ACC112 (cell line): ENCODE data around the gene DCBLD2.

Experiments
- H2AFZ ChIP-seq: fragments of 200-600 bp; sonication (generic); one replicate; pipeline ENCODE4 v1.6.0; 2017; ENCODE audit warnings: antibody characterized with exemption, low read length; ENCODE audit not compliant: unreplicated experiment
- H3K27ac ChIP-seq: fragments of 200-600 bp; sonication (generic); 2 replicates; pipeline ENCODE4 v1.5.1; 2014; ENCODE audit warnings: low read depth, mild to moderate bottlenecking, antibody characterized with exemption, low read length, moderate library complexity
- H3K27me3 ChIP-seq: fragments of 200-600 bp; sonication (generic); 2 replicates; pipeline ENCODE4 v1.6.1; 2014; ENCODE audit warnings: mild to moderate bottlenecking, antibody characterized with exemption, low read length, moderate library complexity, mixed read lengths; ENCODE audit not compliant: insufficient read depth
- H3K36me3 ChIP-seq: fragments of 200-600 bp; sonication (generic); 2 replicates; pipeline ENCODE4 v1.6.1; 2016; ENCODE audit warnings: mild to moderate bottlenecking, antibody characterized with exemption, low read length, moderate library complexity, mixed read lengths; ENCODE audit not compliant: insufficient read depth
- H3K4me1 ChIP-seq: fragments of 200-600 bp; sonication (generic); one replicate; pipeline ENCODE4 v1.6.1; 2016; ENCODE audit warnings: low read length, mixed read lengths; ENCODE audit not compliant: insufficient read depth, unreplicated experiment, control insufficient read depth
- H3K4me3 ChIP-seq: fragments of 200-600 bp; sonication (generic); 2 replicates; pipeline ENCODE4 v1.5.1; 2014; ENCODE audit warnings: mild to moderate bottlenecking, low read depth, low read length
- H3K79me2 ChIP-seq: fragments of 200-600 bp; sonication (generic); one replicate; pipeline ENCODE4 v1.6.0; 2016; ENCODE audit warnings: low read length; ENCODE audit not compliant: control insufficient read depth, unreplicated experiment, insufficient read depth

DCBLD2 gene

DNA sequence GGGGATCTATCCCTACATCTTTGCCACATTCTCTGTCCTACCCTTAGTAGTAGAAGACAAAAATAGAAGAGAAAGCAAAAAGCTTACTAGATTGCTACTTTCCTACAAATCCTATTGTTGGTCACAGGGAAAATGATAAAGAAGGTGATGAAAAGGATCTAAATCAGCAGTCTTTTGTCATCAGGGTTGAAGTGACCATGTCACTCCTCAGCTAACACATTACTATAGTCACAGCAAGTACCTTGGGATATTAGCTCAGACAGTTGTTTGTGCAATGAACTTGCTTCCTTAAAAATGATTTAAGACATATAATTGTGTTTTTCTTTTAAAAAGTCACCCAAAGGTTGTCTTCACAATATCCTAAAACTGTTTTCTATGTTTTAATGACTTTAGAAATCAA is 132.0 kb downstream of the DCBLD2 start:
- no peaks in the 10 kb centered on the region for H3K79me2 ChIP-seq

DNA sequence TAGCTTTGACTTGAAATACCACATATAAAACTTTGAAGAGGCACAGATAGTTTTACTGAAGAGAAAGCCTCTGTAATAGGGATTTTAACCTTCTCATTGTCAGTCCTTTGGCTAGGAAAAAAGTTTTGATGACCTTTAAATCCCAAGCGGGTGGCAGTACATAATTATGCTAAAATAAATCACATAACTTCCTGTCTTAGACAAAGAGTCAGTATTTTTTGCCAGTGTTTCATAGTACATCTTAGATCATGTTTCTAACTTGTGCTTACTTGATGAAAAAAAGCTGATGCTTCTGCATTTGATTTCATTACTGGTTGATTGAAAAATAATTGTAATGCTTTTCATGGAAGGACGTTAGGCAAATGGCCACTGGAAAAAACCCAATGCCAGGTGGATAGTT is 132.5 kb downstream of the DCBLD2 start:
- Histone ChIP-seq H3K36me3 (no peaks in the 10 kb centered on the region), H3K79me2 (no peaks in the 10 kb centered on the region), H3K27ac (no peak overlapping the region), H3K27me3 (no peaks in the 10 kb centered on the region), H3K4me3 (no peak overlapping the region), H2AFZ (no peak overlapping the region), H3K4me1 (peaks cover 3% of the 10 kb centered on the region)

More for the DNA sequence above, 132.0 kb downstream of the DCBLD2 start:
- Histone ChIP-seq H3K4me3 (no peak overlapping the region), H3K4me1 (no peaks in the 10 kb centered on the region), H3K27ac (no peak overlapping the region), H3K27me3 (no peaks in the 10 kb centered on the region), H3K36me3 (no peaks in the 10 kb centered on the region), H2AFZ (no peak overlapping the region)

DNA sequence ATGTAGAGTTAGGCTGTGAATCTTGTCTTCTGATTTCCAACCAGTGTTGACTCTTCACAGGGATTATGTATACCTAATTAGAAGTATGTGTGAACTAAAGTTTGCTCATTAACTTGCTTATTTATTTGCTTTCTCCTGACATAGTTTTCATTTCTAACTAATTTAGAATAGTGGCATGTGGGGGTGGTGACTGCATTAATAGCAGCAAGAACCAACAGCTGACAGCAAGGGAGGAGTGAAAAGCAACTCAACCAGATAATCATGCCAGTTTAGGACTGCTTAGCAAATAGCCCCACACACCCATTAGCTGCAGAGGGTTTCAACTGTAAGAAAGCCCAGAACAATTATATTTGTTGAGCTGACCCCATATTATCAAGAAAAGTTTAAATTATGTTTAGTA is 134.6 kb downstream of the DCBLD2 start:
- H3K27me3 ChIP-seq: no peaks in the 10 kb centered on the region
- H2AFZ ChIP-seq: no peak overlapping the region
- no peak overlapping the region for H3K27ac ChIP-seq
- H3K36me3 ChIP-seq: no peaks in the 10 kb centered on the region
- no peaks in the 10 kb centered on the region for H3K79me2 ChIP-seq
- H3K4me3 ChIP-seq: no peak overlapping the region
- H3K4me1 ChIP-seq: peaks cover 16% of the 10 kb centered on the region

- no peak overlapping the region for H3K27ac ChIP-seq
- H3K79me2 ChIP-seq: no peaks in the 10 kb centered on the region
- peaks cover 16% of the 10 kb centered on the region for H3K4me1 ChIP-seq
- no peak overlapping the region for H3K4me3 ChIP-seq
- H3K27me3 ChIP-seq: no peaks in the 10 kb centered on the region
- no peak overlapping the region for H2AFZ ChIP-seq
- no peaks in the 10 kb centered on the region for H3K36me3 ChIP-seq
These were observed 135.8 kb downstream of the DCBLD2 start for GRCh38 chr3:98765721-98766120.

GRCh38 chr3:98764472-98764884 is 137.0 kb downstream of the DCBLD2 start:
- Histone ChIP-seq H3K27ac (no peak overlapping the region), H3K36me3 (no peaks in the 10 kb centered on the region), H3K79me2 (no peaks in the 10 kb centered on the region), H3K4me1 (peaks cover 16% of the 10 kb centered on the region), H3K4me3 (no peak overlapping the region), H2AFZ (no peak overlapping the region), H3K27me3 (no peaks in the 10 kb centered on the region)

- Histone ChIP-seq H3K36me3 (no peaks in the 10 kb centered on the region), H3K27me3 (no peaks in the 10 kb centered on the region), H3K79me2 (no peaks in the 10 kb centered on the region), H2AFZ (no peak overlapping the region), H3K4me3 (no peak overlapping the region), H3K27ac (no peak overlapping the region), H3K4me1 (peaks cover 16% of the 10 kb centered on the region)
These were observed 137.6 kb downstream of the DCBLD2 start for GRCh38 chr3:98763819-98764418.

GRCh38 chr3:98763076-98763475 is 138.4 kb downstream of the DCBLD2 start, which contains the start of gene ST3GAL6:
TSS of gene ST3GAL6 (plus strand) at chr3:98763340. CDS start at chr3:98768441, 5,101 bp downstream.
- Histone ChIP-seq H3K4me1 (peaks cover 16% of the 10 kb centered on the region), H3K27me3 (no peaks in the 10 kb centered on the region), H3K79me2 (no peaks in the 10 kb centered on the region), H3K4me3 (0 out of 2 replicates have a peak within 1 kb of the TSS, but pooled peaks have one; percentile 10), H3K27ac (no peak within 1 kb of the TSS), H2AFZ (no peak within 1 kb of the TSS), H3K36me3 (no peaks in the 10 kb centered on the region)

- no peaks in the 10 kb centered on the region for H3K36me3 ChIP-seq
- H3K27ac ChIP-seq: no peak overlapping the region
- H3K27me3 ChIP-seq: no peaks in the 10 kb centered on the region
- H2AFZ ChIP-seq: no peak overlapping the region
- no peaks in the 10 kb centered on the region for H3K79me2 ChIP-seq
- H3K4me3 ChIP-seq: no peak overlapping the region
- peaks cover 16% of the 10 kb centered on the region for H3K4me1 ChIP-seq
These were observed 139.8 kb downstream of the DCBLD2 start for GRCh38 chr3:98761643-98762229.

GRCh38 chr3:98759629-98760028 is 141.9 kb downstream of the DCBLD2 start:
- Histone ChIP-seq H3K79me2 (no peaks in the 10 kb centered on the region), H3K27ac (no peak overlapping the region), H2AFZ (no peak overlapping the region), H3K27me3 (no peaks in the 10 kb centered on the region), H3K36me3 (no peaks in the 10 kb centered on the region), H3K4me1 (peaks cover 16% of the 10 kb centered on the region), H3K4me3 (no peak overlapping the region)

GRCh38 chr3:98755601-98756000 is 145.9 kb downstream of the DCBLD2 start:
- no peaks in the 10 kb centered on the region for H3K79me2 ChIP-seq

GRCh38 chr3:98754483-98754882 is 147.0 kb downstream of the DCBLD2 start:
- no peaks in the 10 kb centered on the region for H3K79me2 ChIP-seq
- no peak overlapping the region for H3K27ac ChIP-seq
- H3K4me1 ChIP-seq: peaks cover 10% of the 10 kb centered on the region
- H3K4me3 ChIP-seq: no peak overlapping the region
- no peaks in the 10 kb centered on the region for H3K36me3 ChIP-seq
- H2AFZ ChIP-seq: no peak overlapping the region
- no peaks in the 10 kb centered on the region for H3K27me3 ChIP-seq

More at GRCh38 chr3:98755601-98756000, 145.9 kb downstream of the DCBLD2 start:
- Histone ChIP-seq H2AFZ (no peak overlapping the region), H3K4me3 (no peak overlapping the region), H3K27me3 (no peaks in the 10 kb centered on the region), H3K4me1 (peaks cover under 1% of the 10 kb centered on the region), H3K36me3 (no peaks in the 10 kb centered on the region), H3K27ac (no peak overlapping the region)
